GM06990 (cell line): ENCODE data around the gene PIK3AP1.

Source experiments
- DNase-seq: peaks from one replicate; pipeline ENCODE4 v3.0.0-alpha.2; 2011; ENCODE audit not compliant: insufficient read length; ENCODE audit errors: extremely low read depth
- H3K27me3 ChIP-seq: replicated peaks from 2 replicates; pipeline ENCODE4 v1.6.0; 2011; ENCODE audit warnings: low read length; ENCODE audit not compliant: control insufficient read depth, insufficient read depth
- H3K36me3 ChIP-seq: 2 replicates; pipeline ENCODE4 v1.5.1; 2011; ENCODE audit warnings: low read length; ENCODE audit not compliant: control insufficient read depth, insufficient read depth
- H3K4me3 ChIP-seq: replicated peaks from 2 replicates; pipeline ENCODE4 v1.5.1; 2011; ENCODE audit warnings: low read depth, mild to moderate bottlenecking, control low read depth, low read length
- CTCF ChIP-seq: IDR thresholded peaks from 2 replicates; pipeline ENCODE4 v1.5.1; 2011; ENCODE audit warnings: low read length, control low read depth, mild to moderate bottlenecking, inconsistent platforms; ENCODE audit not compliant: insufficient read depth, poor library complexity, severe bottlenecking

PIK3AP1 gene

DNA sequence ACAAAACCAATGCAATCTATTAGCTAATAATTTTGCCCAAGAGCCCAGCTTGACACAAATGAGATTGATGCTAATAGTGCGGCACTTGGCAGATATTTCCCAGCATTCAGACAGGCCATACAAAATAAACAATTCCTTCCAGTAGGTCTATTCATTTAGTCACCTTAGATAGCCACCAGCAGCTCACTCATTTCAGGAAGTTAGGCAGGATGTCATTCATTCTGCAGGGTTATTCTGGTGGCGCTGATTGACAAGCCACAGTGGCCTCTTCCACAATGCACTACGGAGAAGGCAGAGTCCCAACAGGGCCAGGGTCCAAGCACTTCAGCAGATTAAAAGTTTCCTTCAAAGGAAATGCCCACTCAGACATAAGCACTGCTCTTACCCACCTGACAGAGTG lies 55.8 kb downstream of the PIK3AP1 start:
- DNase-seq = no peak
- no peak for TF ChIP-seq CTCF
- no peaks in the 10 kb centered on the region for H3K36me3 ChIP-seq

GRCh38 chr10:96663797-96664196 lies 56.5 kb downstream of the PIK3AP1 start:
- TF ChIP-seq CTCF = no peak
- H3K36me3 ChIP-seq = no peaks in the 10 kb centered on the region
- no peaks in the 10 kb centered on the region for H3K27me3 ChIP-seq
- H3K4me3 ChIP-seq = no peak overlapping the region
- DNase-seq = no peak

More for the DNA sequence above, 55.8 kb downstream of the PIK3AP1 start:
- no peak overlapping the region for H3K4me3 ChIP-seq
- no peaks in the 10 kb centered on the region for H3K27me3 ChIP-seq

- TF ChIP-seq CTCF = no peak
- no peaks in the 10 kb centered on the region for H3K27me3 ChIP-seq
- no peak for DNase-seq
- H3K4me3 ChIP-seq = no peak overlapping the region
- H3K36me3 ChIP-seq = no peaks in the 10 kb centered on the region
Measured at GRCh38 chr10:96661632-96662031, 58.7 kb downstream of the PIK3AP1 start.

GRCh38 chr10:96660297-96660696 lies 60.0 kb downstream of the PIK3AP1 start:
- Histone ChIP-seq H3K27me3 (no peaks in the 10 kb centered on the region), H3K36me3 (peaks cover 3% of the 10 kb centered on the region), H3K4me3 (no peak overlapping the region)
- no peak for TF ChIP-seq CTCF
- DNase-seq = no peak

- no peak for TF ChIP-seq CTCF
- H3K4me3 ChIP-seq = no peak overlapping the region
- no peak for DNase-seq
- no peaks in the 10 kb centered on the region for H3K27me3 ChIP-seq
- H3K36me3 ChIP-seq = peaks cover 3% of the 10 kb centered on the region
Measured at GRCh38 chr10:96658844-96659243, 61.5 kb downstream of the PIK3AP1 start.

DNA sequence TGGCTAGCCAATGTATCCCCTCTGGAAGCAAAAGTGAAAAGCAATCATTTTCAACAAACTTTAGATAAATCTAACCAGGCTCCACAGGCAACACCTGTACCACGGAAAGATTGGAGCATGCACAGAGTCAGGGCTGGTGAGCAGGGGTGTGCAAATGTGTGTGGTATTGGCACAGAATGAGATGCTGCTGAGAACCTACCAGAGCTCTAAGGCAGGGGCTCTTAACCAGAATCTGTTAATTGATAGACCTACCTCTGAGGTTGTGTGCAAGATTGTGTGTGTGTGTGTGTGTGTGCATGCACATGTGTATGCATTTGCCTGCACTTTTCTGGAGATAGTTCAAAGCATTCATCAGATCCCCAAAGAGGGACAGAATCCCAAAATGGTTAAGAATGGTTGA lies 62.9 kb downstream of the PIK3AP1 start:
- H3K27me3 ChIP-seq = no peaks in the 10 kb centered on the region
- DNase-seq = no peak
- TF ChIP-seq CTCF = no peak
- H3K36me3 ChIP-seq = peaks cover 3% of the 10 kb centered on the region
- H3K4me3 ChIP-seq = no peak overlapping the region
